Fibroblast of skin of abdomen (primary cell): Measurements from ENCODE around the gene GABRG3.

ENCODE experiments used
- DNase-seq: peaks from one replicate; pipeline ENCODE4 v3.0.0-alpha.2; 2013

GABRG3 gene

DNA sequence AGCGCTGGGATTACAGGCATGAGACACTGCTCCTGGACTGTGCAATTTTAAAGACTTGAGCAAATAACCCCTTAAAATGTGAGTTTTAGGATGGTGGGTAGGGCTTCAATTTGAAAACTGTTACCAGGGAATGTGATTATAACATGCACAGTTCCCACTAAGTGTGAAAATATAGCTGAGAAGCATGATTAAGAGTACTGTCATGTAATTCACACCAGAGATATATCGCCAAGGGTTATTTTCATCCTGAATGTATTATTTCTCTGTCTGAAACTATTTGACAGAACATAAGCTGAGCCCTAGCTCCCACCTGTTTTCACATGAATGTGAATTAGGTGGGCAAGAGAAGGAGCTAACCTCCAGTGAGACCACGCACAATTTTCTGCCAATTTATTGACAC lies 457.2 kb downstream of the GABRG3 start:
- DNase-seq, result no peak

GRCh38 chr15:27429577-27429976 lies 458.6 kb downstream of the GABRG3 start:
- no peak for DNase-seq

DNA sequence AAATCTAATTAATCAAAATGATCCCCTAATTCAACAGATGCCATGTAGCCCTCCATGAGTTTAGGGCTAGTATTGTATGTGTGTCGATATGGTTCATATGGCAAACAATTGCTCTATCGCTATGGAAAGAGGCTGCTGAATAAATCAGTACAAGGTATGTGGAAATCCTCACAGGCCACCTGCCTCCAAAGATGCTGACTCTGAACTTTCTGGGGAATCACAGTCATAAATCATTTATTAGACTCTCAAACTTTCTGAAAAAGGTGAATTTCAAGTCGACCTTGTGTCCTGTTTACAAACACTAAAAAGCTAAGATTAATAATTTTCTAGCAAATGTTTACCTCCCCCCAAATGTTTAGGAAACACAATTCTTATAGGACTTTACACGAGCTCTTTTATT lies 462.6 kb downstream of the GABRG3 start:
- no peak for DNase-seq

- DNase-seq, result peak; percentile 15
Measured at GRCh38 chr15:27438403-27439375, 467.7 kb downstream of the GABRG3 start.

GRCh38 chr15:27441120-27441519 lies 470.1 kb downstream of the GABRG3 start:
- no peak for DNase-seq

DNA sequence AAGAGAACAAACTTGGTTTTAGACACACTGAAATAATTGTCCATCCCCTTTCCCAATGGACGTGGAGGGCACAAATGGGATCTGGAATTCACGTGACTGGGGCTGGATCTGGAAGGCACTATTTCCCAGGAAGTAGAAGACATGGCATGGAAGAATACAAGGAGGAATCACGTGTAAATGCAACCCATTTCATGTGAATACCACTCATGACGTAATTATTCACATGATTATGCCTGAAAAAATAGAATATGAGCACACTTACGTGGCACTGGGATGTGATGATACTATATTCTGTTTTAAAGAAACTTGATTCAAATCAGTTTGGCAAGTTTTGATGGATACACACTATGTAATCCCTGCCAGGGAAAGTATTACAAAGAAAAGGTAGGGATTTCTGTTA lies 477.3 kb downstream of the GABRG3 start:
- no peak for DNase-seq

- DNase-seq, result peak; percentile 36
Measured at GRCh38 chr15:27448986-27449385, 478.0 kb downstream of the GABRG3 start.

DNA sequence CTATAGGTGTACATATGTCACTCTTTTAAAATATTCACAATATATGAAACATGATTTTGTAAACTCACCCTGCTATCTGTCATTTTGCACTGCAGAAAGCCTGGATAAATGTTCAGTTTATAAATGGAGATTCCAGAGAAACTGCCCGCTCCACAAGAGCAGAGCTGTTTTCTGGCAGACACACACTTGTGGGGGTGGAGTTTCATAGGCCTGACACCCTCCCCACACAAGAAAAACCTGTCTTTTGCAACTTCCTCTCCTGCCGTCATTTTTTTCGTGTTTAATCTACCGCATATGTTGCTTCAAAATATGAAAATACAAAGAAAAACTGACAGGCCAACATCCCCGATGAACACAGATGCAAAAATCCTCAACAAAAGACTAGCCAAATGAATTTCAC lies 479.0 kb downstream of the GABRG3 start:
- DNase-seq, result no peak

- peak; percentile 75 for DNase-seq
Measured at GRCh38 chr15:27454281-27455075, 483.5 kb downstream of the GABRG3 start.

- DNase-seq, result no peak
Measured at GRCh38 chr15:27456807-27457206, 485.8 kb downstream of the GABRG3 start.

DNA sequence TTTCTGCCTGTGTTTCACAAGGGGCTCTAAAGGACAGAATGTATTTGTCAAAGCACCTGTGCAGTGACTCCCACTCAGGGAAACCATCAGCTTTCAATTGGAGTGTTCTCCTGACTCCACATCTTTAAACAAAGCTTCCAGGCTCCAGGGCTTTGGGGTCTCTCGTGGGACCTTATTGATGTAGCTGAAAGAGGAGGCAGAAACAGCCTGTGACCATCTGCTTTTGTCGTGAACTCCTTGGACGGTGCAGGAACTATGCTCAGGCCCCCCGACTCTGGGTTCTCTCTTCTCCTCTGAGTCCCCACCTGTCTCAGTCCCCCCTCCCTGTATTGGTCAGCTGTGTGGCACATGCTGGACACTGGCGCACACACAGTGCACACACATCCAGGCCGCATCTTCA lies 486.8 kb downstream of the GABRG3 start:
- DNase-seq, result no peak

DNA sequence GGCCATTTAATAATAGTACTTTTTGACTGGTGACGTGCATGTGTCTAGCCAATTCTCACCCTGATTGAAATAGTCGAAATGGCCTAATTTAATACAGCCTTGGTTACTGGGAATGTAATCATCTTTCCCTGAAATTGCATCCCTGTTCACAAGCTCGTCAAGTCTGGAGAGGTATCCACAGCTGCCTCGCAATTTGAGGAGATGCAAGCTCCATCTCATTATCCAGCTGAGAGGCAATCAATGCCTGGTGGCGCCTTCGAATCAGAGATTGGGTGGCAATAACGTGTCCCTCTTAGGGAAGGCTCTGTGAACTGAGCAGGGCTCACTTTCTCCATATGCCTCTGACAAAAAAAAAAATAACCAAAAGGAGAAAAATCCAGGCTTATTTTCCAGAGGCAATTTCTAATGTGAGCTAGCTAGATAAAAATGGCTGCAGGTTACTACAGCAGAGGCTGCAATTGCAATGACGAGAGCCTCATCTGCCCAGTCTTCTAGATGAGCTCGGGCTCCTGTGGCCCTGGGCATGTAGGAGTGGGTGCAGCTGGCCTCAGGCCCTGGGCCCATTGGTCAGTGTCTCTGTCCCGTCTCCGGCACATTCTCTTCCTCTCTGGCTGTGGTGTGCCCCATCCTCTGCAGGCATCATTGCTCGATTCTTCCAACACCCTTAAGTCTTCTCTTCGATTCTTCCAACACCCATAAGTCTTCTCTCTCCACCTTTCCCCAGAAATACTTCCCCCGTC lies 487.5 kb downstream of the GABRG3 start:
- no peak for DNase-seq

DNA sequence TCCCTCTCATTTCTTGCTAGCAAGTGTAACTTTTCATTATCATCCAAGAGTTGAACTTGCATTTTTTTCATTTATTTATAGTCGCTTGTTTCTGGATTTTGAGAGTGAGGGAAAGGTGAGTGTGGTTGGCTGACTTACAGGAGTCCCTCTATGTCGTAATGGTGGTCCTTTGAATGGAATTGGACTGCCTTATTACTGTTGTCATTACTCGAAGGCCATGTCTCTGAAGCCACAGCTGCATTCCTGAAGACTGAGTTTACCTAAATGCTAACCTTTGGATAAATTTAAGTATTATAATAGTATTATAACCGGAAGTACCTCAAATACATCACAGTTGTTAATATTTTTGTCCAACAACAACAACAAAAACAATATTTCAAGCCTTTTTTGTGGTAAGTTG lies 488.9 kb downstream of the GABRG3 start:
- DNase-seq, result peak; percentile 4

DNA sequence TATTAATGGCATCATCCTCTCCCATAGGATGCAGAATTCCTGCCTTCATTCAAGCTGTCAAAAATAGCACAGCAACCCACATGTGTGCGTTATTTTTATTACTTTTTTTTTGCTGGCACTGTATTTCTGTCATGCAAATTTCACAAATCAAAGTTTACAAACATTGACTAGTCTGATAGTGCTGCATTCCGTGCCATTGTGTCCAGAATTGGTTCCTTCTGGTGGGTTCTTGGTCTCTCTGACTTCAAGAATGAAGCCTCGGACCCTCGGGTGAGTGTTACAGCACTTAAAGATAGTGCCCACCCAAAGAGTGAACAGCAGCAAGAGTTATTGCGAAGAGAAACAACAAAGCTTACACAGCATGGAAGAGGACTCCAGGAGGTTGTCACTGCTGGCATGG lies 490.2 kb downstream of the GABRG3 start:
- no peak for DNase-seq

DNA sequence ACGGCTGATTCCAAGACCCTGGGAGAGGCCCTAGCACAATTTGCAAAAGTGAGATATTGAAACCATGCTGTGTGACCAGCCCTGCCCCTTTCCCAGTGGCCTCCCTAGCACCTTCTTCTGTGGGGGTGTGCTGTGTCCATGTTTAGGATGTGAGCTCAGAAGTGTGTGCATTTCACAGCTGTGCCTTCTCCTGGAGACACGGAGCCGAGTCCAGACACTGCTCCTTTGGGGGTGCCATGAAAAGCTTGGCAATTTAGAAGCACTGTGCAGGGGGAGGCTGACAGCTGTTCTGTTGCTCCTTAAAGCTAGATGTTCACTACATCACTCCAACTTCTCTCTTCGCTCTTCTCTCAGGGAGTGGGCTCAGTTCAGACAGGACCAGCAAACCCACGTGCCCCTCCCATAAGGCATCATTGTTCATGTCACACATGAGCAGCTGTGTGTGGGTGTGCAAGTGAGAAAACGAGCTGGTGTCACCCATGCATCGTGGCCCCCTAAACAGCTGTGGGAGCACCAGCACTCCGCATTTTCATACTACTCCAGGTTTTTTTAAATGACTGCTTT lies 492.6 kb downstream of the GABRG3 start:
- no peak for DNase-seq

DNA sequence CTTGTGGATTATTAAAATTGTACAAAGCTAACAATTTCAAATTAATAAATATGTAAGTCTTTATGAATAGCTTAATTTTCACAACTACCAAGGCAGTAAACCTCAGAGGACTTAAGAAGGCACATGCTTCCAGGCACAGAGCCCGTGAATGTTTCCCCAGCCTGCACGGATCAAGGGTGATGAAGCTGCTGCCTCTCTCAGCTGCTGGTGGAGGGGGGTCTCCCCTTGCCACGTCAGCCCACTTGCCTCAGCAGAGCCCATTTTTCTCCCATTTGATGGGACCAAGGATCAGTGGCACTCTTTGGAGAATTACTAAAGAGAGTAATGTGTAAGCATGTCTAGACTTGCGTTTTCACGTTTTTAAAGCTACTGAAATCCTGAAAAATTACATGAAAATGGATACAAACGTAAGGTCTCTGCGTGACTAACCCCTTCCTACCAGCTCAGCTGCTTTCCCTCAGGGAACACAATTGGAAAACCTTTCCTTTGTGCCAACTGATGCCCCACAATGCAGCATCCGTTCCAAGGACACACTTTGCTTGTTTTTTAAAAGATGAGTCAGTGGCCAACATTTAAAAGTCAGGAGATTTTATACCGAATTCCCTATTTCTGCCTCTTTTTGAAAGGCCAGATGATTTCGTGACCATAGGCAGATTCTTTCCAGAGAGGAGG lies 494.1 kb downstream of the GABRG3 start:
- DNase-seq, result no peak

DNA sequence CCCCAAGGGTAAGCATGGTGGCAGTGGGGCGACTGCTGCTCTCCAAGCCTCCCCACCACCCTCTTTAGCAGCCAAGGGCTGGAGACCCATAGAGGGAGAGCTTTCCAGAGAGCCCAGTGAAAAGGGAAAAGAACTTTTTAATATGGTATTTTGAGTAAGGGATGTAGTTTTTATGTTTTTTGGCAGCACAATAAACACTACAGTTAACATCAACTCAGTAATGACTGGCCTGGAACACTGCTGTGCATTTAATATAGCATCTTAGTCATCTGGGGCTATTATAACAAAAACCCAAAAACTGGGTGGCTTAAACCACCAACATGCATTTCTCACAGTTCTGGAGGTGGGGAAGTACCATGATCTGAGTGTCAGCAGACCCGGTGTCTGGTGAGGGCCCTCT lies 495.8 kb downstream of the GABRG3 start:
- DNase-seq, result no peak

- DNase-seq, result no peak
Measured at GRCh38 chr15:27468151-27468591, 497.2 kb downstream of the GABRG3 start.

GRCh38 chr15:27473845-27474244 lies 502.9 kb downstream of the GABRG3 start:
- no peak for DNase-seq

- no peak for DNase-seq
Measured at GRCh38 chr15:27475395-27475794, 504.4 kb downstream of the GABRG3 start.

DNA sequence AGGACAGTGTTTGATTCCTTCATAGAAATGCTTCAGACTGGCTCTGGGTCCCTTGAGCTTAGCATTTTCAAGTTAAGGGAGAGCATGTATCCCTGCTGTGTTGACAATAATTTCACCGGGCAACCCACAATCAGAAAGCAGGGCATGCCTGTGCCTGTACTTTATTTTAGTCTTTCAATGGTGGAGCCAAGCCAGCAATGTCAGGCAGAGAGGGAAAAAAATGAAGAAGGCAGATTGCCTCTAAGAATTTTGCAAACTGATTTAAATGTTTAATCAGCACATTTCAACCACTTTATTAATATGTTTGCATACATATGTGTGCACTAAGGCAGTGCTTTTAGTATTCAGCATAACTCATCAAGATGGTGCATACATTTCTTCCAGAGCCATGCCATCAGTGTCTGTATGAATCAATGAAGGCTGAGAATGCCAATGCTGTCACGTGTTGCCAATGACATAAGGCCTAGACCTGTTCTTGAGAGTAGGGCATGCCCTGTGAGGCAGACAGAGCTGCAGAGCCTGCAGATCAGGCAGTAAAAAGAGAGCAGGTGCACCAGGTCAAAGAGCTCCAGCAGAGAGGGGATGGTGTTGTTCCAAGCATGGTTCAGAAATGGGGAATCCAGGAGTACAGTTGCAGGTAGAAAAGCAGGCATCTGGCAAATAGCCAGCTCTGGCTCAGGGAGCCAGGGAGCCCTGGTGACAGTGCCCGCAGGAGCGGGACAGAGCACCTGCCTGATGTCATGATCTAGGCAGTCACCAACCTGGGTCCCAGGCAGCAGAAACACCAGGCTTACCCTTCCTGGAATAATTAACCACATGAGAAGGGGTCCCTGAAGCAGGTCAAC lies 508.5 kb downstream of the GABRG3 start:
- no peak for DNase-seq
